ENCODE data around the gene LRRC75A.

Gene LRRC75A

GRCh38 chr17:16435925-16436886 is 55.8 kb downstream of the LRRC75A start:
- DNase-seq (ENCODE audit: low spot score), result no peak
- TF ChIP-seq CTCF (IDR thresholded peaks at IDR 0.05; ENCODE audit: extremely low read depth, insufficient read depth, missing control alignments), result no peak
- in situ Hi-C loops (cut with MboI; ENCODE audit: low pct_unique_long_range_greater_than_20kb, low sequenced_read_pairs, unreplicated experiment), result no loop called here

GRCh38 chr17:16434662-16435061 is 57.3 kb downstream of the LRRC75A start:
- in situ Hi-C loops (cut with MboI; ENCODE audit: low pct_unique_long_range_greater_than_20kb, low sequenced_read_pairs, unreplicated experiment), result no loop called here
- DNase-seq (ENCODE audit: low spot score), result no peak
- no peak for TF ChIP-seq CTCF (IDR thresholded peaks at IDR 0.05; ENCODE audit: extremely low read depth, insufficient read depth, missing control alignments)

- in situ Hi-C loops (cut with MboI; ENCODE audit: low pct_unique_long_range_greater_than_20kb, low sequenced_read_pairs, unreplicated experiment), result no loop called here
- no peak for DNase-seq (ENCODE audit: low spot score)
- no peak for TF ChIP-seq CTCF (IDR thresholded peaks at IDR 0.05; ENCODE audit: extremely low read depth, insufficient read depth, missing control alignments)
These were observed 58.5 kb downstream of the LRRC75A start for GRCh38 chr17:16433514-16433913.

GRCh38 chr17:16432017-16432416 is 60.0 kb downstream of the LRRC75A start:
- no peak for DNase-seq (ENCODE audit: low spot score)
- TF ChIP-seq CTCF (IDR thresholded peaks at IDR 0.05; ENCODE audit: extremely low read depth, insufficient read depth, missing control alignments), result no peak
- in situ Hi-C loops (cut with MboI; ENCODE audit: low pct_unique_long_range_greater_than_20kb, low sequenced_read_pairs, unreplicated experiment), result no loop called here

- DNase-seq (ENCODE audit: low spot score), result no peak
- TF ChIP-seq CTCF (IDR thresholded peaks at IDR 0.05; ENCODE audit: extremely low read depth, insufficient read depth, missing control alignments), result no peak
- in situ Hi-C loops (cut with MboI; ENCODE audit: low pct_unique_long_range_greater_than_20kb, low sequenced_read_pairs, unreplicated experiment), result no loop called here
These were observed 61.3 kb downstream of the LRRC75A start for GRCh38 chr17:16430650-16431049.

GRCh38 chr17:16429083-16429482 is 62.9 kb downstream of the LRRC75A start:
- in situ Hi-C loops (cut with MboI; ENCODE audit: low pct_unique_long_range_greater_than_20kb, low sequenced_read_pairs, unreplicated experiment), result no loop called here
- no peak for DNase-seq (ENCODE audit: low spot score)
- no peak for TF ChIP-seq CTCF (IDR thresholded peaks at IDR 0.05; ENCODE audit: extremely low read depth, insufficient read depth, missing control alignments)

All from GM13977 (cell line).